ENCODE measurements around the gene ACSF2.

Gene ACSF2

GRCh38 chr17:50459756-50460155 is 33.7 kb downstream of the ACSF2 start:
- H3K27ac ChIP-seq (replicated peaks): no peak overlapping the region
- no peak for DNase-seq (ENCODE audit: low read depth in 1 of 2, low spot score in 1 of 2)
- no peak for TF ChIP-seq GABPA (IDR thresholded peaks at IDR 0.05; ENCODE audit: low read depth)
- TF ChIP-seq SPI1 (IDR thresholded peaks at IDR 0.05; ENCODE audit: borderline replicate concordance, low read depth): no peak
- TF ChIP-seq REST (IDR thresholded peaks at IDR 0.05; ENCODE audit: insufficient replicate concordance, low read depth): no peak
- TF ChIP-seq POLR2AphosphoS5 (IDR thresholded peaks at IDR 0.05; ENCODE audit: low read depth): no peak
- TF ChIP-seq CTCF (IDR thresholded peaks at IDR 0.05; ENCODE audit: insufficient read depth, low read length): no peak

GRCh38 chr17:50460831-50461526 is 35.0 kb downstream of the ACSF2 start:
- no peak for DNase-seq (ENCODE audit: low read depth in 1 of 2, low spot score in 1 of 2)

More at GRCh38 chr17:50459756-50460155, 33.7 kb downstream of the ACSF2 start:
- H3K27me3 ChIP-seq (ENCODE audit: insufficient read depth, poor library complexity, severe bottlenecking): no peaks in the 10 kb centered on the region
- H3K4me3 ChIP-seq (replicated peaks; ENCODE audit: insufficient read depth, low read length): no peak overlapping the region

More at GRCh38 chr17:50460831-50461526, 35.0 kb downstream of the ACSF2 start:
- no peak overlapping the region for H3K4me3 ChIP-seq (replicated peaks; ENCODE audit: insufficient read depth, low read length)
- TF ChIP-seq SPI1 (IDR thresholded peaks at IDR 0.05; ENCODE audit: borderline replicate concordance, low read depth) (no peak), REST (IDR thresholded peaks at IDR 0.05; ENCODE audit: insufficient replicate concordance, low read depth) (no peak), CTCF (IDR thresholded peaks at IDR 0.05; ENCODE audit: insufficient read depth, low read length) (no peak), GABPA (IDR thresholded peaks at IDR 0.05; ENCODE audit: low read depth) (no peak), POLR2AphosphoS5 (IDR thresholded peaks at IDR 0.05; ENCODE audit: low read depth) (no peak)
- H3K27me3 ChIP-seq (ENCODE audit: insufficient read depth, poor library complexity, severe bottlenecking): no peaks in the 10 kb centered on the region
- H3K27ac ChIP-seq (replicated peaks): no peak overlapping the region
